KMS-11 (cell line): ENCODE data around the gene NAA10.

Source experiments
- H2AFZ ChIP-seq: fragments of 200-600 bp; sonication (generic); 2 replicates; pipeline ENCODE4 v1.6.1; 2016; ENCODE audit warnings: antibody characterized with exemption, mixed run types, low read depth
- H3K27ac ChIP-seq: fragments of 200-600 bp; sonication (generic); 2 replicates; pipeline ENCODE4 v1.6.1; 2016; ENCODE audit warnings: mild to moderate bottlenecking, mixed run types
- H3K27me3 ChIP-seq: fragments of 200-600 bp; sonication (generic); 2 replicates; pipeline ENCODE4 v1.6.1; 2017; ENCODE audit warnings: mild to moderate bottlenecking, low read depth, mixed run types, moderate library complexity; ENCODE audit not compliant: insufficient read depth
- H3K36me3 ChIP-seq: fragments of 200-600 bp; sonication (generic); 2 replicates; pipeline ENCODE4 v1.6.1; 2017; ENCODE audit warnings: mild to moderate bottlenecking, mixed run types; ENCODE audit not compliant: insufficient read depth
- H3K4me1 ChIP-seq: fragments of 200-600 bp; sonication (generic); 2 replicates; pipeline ENCODE4 v1.6.1; 2016; ENCODE audit warnings: mild to moderate bottlenecking, low read depth, mixed run types; ENCODE audit not compliant: poor library complexity, severe bottlenecking
- H3K4me2 ChIP-seq: fragments of 200-600 bp; sonication (generic); 2 replicates; pipeline ENCODE4 v1.7.0; 2016; ENCODE audit warnings: mild to moderate bottlenecking, mixed run types
- H3K4me3 ChIP-seq: fragments of 200-600 bp; sonication (generic); IDR thresholded peaks from 2 replicates; pipeline ENCODE4 v1.6.1; 2017; ENCODE audit warnings: low read depth, low read length, mixed read lengths; ENCODE audit not compliant: insufficient read depth
- H3K79me2 ChIP-seq: fragments of 200-600 bp; sonication (generic); 2 replicates; pipeline ENCODE4 v1.6.1; 2016; ENCODE audit warnings: low read depth, mixed run types; ENCODE audit not compliant: insufficient read depth
- H3K9ac ChIP-seq: fragments of 200-600 bp; sonication (generic); 2 replicates; pipeline ENCODE4 v1.6.1; 2016; ENCODE audit warnings: mild to moderate bottlenecking, mixed run types
- H4K20me1 ChIP-seq: fragments of 200-600 bp; sonication (generic); 2 replicates; pipeline ENCODE4 v1.6.1; 2016; ENCODE audit warnings: mild to moderate bottlenecking, mixed run types; ENCODE audit not compliant: insufficient read depth
- CTCF ChIP-seq: fragments of 200-600 bp; sonication (generic); conservative IDR thresholded peaks from 2 replicates; pipeline ENCODE4 v1.6.1; 2017; ENCODE audit warnings: low read depth, mild to moderate bottlenecking, antibody characterized with exemption, low read length, moderate library complexity, mixed read lengths

Gene NAA10

GRCh38 chrX:153928846-153929245 is 6.0 kb downstream of the NAA10 start:
- no peak overlapping the region for H3K9ac ChIP-seq

GRCh38 chrX:153927922-153928760 is 6.7 kb downstream of the NAA10 start:
- 0 out of 2 replicates have a peak, but pooled peaks have one; percentile 16 for TF ChIP-seq CTCF
- Histone ChIP-seq H2AFZ (no peak overlapping the region), H3K4me1 (peaks cover 21% of the 10 kb centered on the region), H4K20me1 (no peaks in the 10 kb centered on the region), H3K9ac (peak overlapping the region; percentile 90), H3K27ac (peak overlapping the region; percentile 95), H3K4me3 (no peak overlapping the region), H3K27me3 (no peaks in the 10 kb centered on the region), H3K79me2 (peaks cover 34% of the 10 kb centered on the region), H3K4me2 (peak overlapping the region; percentile 86; the same call in 1 of the 2 replicates), H3K36me3 (no peaks in the 10 kb centered on the region)

More at GRCh38 chrX:153928846-153929245, 6.0 kb downstream of the NAA10 start:
- H4K20me1 ChIP-seq, result no peaks in the 10 kb centered on the region
- no peaks in the 10 kb centered on the region for H3K36me3 ChIP-seq
- no peak overlapping the region for H3K4me3 ChIP-seq
- no peak for TF ChIP-seq CTCF
- H3K79me2 ChIP-seq, result peaks cover 34% of the 10 kb centered on the region
- peaks cover 14% of the 10 kb centered on the region for H3K4me1 ChIP-seq
- H3K27me3 ChIP-seq, result no peaks in the 10 kb centered on the region
- peak overlapping the region; percentile 38; the same call in 1 of the 2 replicates for H3K27ac ChIP-seq
- H3K4me2 ChIP-seq, result peak overlapping the region; percentile 54
- H2AFZ ChIP-seq, result no peak overlapping the region

GRCh38 chrX:153927672-153927921 is 7.2 kb downstream of the NAA10 start:
- Histone ChIP-seq H3K4me1 (peaks cover 21% of the 10 kb centered on the region), H3K9ac (peak overlapping the region; percentile 90), H4K20me1 (no peaks in the 10 kb centered on the region), H3K36me3 (no peaks in the 10 kb centered on the region), H3K4me3 (no peak overlapping the region), H3K27ac (peak overlapping the region; percentile 95), H3K4me2 (peak overlapping the region; percentile 86; the same call in 1 of the 2 replicates), H2AFZ (no peak overlapping the region), H3K27me3 (no peaks in the 10 kb centered on the region), H3K79me2 (peaks cover 34% of the 10 kb centered on the region)
- no peak for TF ChIP-seq CTCF

GRCh38 chrX:153926858-153927671 is 7.8 kb downstream of the NAA10 start:
- H3K79me2 ChIP-seq, result peaks cover 37% of the 10 kb centered on the region
- H3K4me3 ChIP-seq, result no peak overlapping the region
- H3K9ac ChIP-seq, result peak overlapping the region; percentile 90
- no peaks in the 10 kb centered on the region for H4K20me1 ChIP-seq
- peaks cover 21% of the 10 kb centered on the region for H3K4me1 ChIP-seq
- TF ChIP-seq CTCF, result 0 out of 2 replicates have a peak, but pooled peaks have one; percentile 10
- H2AFZ ChIP-seq, result no peak overlapping the region
- H3K27ac ChIP-seq, result peak overlapping the region; percentile 95
- H3K36me3 ChIP-seq, result no peaks in the 10 kb centered on the region
- H3K4me2 ChIP-seq, result peak overlapping the region; percentile 86
- H3K27me3 ChIP-seq, result no peaks in the 10 kb centered on the region
